NCI-H2171 treated with DMSO at 0.1 percent for 48 hours (cell line): ENCODE results near the gene ANKRD40CL.

ENCODE experiments used
- DNase-seq: peaks from one replicate; lab custom pipeline; 2025; lab: John Stamatoyannopoulos, UW

ANKRD40CL gene

GRCh38 chr17:50712641-50713040 is 54.7 kb downstream of the ANKRD40CL start:
- DNase-seq = no peak
